ENCODE data around the gene ELL2.
A peak's percentile ranks its signal among the peaks of the same experiment; 100 is the strongest.

The ELL2 gene

DNA sequence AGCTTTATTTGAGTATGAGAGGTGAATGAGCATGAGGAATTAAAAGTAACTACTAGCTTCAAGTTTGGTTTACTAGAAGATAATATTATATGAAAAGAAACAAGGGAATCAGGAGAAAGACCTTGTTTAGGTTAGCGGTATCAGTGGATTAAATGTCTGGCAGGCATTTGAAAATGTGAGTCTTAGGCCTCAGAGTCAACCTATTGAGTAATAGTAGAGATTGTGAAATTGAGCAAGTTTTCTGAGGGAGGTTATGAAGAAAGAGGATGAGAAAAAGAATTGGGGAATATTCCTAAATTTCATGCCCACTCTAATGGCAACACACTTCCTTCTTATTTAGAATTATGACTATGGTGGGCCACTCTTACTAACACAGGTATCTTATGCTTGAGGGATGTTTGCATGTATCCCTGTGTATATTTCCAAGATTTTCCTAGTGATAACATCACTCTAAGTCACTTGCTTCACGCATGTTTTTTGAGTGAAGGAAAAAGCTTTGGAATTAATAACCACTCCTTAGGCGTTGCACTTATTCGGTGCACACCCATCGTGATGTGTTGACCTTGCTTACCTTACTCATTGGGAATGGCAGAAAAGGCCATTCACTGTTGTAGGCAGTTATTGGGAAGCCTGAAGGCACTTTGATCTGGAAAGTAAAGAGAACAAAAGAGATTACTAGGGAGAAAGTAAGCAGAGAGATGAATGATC lies 8.2 kb upstream of the ELL2 start:
- TF ChIP-seq Cebpa-rat (IDR thresholded peaks at IDR 0.05): no peak
- H3K4me3 ChIP-seq: no peak overlapping the region
- H3K36me3 ChIP-seq: no peaks in the 10 kb centered on the region

DNA sequence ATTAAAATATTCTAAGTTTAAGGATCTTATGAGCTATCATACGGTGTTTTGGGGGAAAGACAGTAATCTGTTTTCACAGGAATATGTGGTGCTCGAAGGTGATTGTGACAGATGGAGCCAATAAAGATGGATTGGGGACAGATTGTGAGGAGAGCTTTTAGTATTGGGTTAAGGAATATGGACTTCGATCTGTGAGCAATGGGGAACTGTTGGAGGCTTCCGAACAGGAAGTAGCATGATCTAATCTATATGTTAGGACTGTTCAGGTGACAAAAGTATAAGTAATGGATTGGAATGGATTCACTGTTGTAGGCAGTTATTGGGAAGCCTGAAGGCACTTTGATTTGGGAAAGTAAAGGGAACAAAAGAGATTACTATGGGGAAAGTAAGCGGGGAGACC lies 7.4 kb upstream of the ELL2 start:
- no peaks in the 10 kb centered on the region for H3K27me3 ChIP-seq
- no peak overlapping the region for H3K4me3 ChIP-seq
- no peaks in the 10 kb centered on the region for H3K36me3 ChIP-seq
- TF ChIP-seq Cebpa-rat (IDR thresholded peaks at IDR 0.05): no peak
- H4K20me1 ChIP-seq: no peaks in the 10 kb centered on the region
- H3K4me1 ChIP-seq: no peaks in the 10 kb centered on the region
- no peak overlapping the region for H3K9ac ChIP-seq
- H3K27ac ChIP-seq: no peak overlapping the region
- peaks cover 0 to 35% (median 0%) of the 10 kb centered on the region in 11 experiments; a peak in 3 of 22 replicates for H3K9me3 ChIP-seq (replicated peaks in 1 of 11)
- H3K4me2 ChIP-seq: no peak overlapping the region

More for the DNA sequence above, 8.2 kb upstream of the ELL2 start:
- Histone ChIP-seq H3K27me3 (no peaks in the 10 kb centered on the region), H3K9ac (no peak overlapping the region), H4K20me1 (no peaks in the 10 kb centered on the region), H3K27ac (no peak overlapping the region), H3K9me3 (replicated peaks in 1 of 11) (peaks cover 0 to 35% (median 0%) of the 10 kb centered on the region in 11 experiments; a peak in 3 of 22 replicates), H3K4me2 (no peak overlapping the region), H3K4me1 (no peaks in the 10 kb centered on the region)

DNA sequence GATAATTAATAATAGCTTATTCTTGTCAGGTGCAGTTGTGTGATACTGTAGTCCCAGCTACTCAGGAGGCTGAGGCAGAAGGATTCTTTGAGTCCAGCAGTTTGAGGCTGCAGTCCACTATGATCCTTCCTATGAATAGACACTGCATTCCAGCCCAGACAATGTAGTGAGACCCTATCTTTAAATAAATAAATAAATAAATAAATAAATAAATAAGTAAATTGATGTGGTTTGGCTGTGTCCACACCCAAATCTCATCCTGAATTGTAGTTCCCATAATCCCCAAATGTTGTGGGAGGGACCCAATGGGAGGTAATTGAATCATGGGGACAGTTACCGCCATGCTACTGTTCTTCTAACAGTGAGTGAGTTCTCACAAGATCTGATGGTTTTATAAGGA lies 5.6 kb upstream of the ELL2 start:
- no peaks in the 10 kb centered on the region for H3K36me3 ChIP-seq
- H3K9me3 ChIP-seq (replicated peaks in 1 of 11): peaks cover 0 to 29% (median 0%) of the 10 kb centered on the region in 11 experiments; a peak in 3 of 22 replicates
- H4K20me1 ChIP-seq: no peaks in the 10 kb centered on the region
- no peak overlapping the region for H3K27ac ChIP-seq
- no peaks in the 10 kb centered on the region for H3K27me3 ChIP-seq
- H3K9ac ChIP-seq: no peak overlapping the region
- TF ChIP-seq Cebpa-rat (IDR thresholded peaks at IDR 0.05): no peak
- no peak overlapping the region for H3K4me2 ChIP-seq
- no peak overlapping the region for H3K4me3 ChIP-seq
- H3K4me1 ChIP-seq: peaks cover 0 to 7% (median under 1%) of the 10 kb centered on the region in 10 experiments; a peak in 6 of 20 replicates

DNA sequence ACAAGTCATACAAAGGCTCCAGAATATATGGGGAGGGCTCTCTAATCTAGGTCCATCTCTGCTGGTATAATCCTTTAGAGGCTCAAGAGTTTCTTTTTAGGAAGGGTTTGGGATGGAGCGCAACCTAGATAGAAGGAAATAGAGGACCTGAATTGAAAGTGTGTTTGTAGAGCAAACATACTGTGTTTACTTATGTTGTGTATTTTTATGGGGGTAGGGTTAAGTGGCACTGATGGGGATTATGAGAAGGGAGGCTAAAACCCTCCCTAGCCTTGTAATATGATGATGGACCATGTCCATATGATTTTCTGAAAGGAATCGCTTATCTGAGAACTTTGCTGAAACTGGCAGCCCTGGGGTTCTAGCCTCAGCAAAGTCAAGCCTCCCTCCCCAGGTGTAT lies 4.4 kb upstream of the ELL2 start:
- no peak for TF ChIP-seq Cebpa-rat (IDR thresholded peaks at IDR 0.05)
- Histone ChIP-seq H4K20me1 (peaks cover 0 to 5% (median under 1%) of the 10 kb centered on the region in 11 experiments; a peak in 11 of 22 replicates), H3K9ac (no peak overlapping the region), H3K27ac (no peak overlapping the region), H3K27me3 (peaks cover 0 to 2% (median 0%) of the 10 kb centered on the region in 11 experiments; a peak in 4 of 22 replicates), H3K4me1 (peaks cover 0 to 9% (median 2%) of the 10 kb centered on the region in 10 experiments; a peak in 7 of 20 replicates), H3K4me2 (no peak overlapping the region), H3K4me3 (no peak overlapping the region), H3K9me3 (replicated peaks in 1 of 11) (peaks cover 0 to 21% (median 0%) of the 10 kb centered on the region in 11 experiments; a peak in 3 of 22 replicates), H3K36me3 (no peaks in the 10 kb centered on the region)

DNA sequence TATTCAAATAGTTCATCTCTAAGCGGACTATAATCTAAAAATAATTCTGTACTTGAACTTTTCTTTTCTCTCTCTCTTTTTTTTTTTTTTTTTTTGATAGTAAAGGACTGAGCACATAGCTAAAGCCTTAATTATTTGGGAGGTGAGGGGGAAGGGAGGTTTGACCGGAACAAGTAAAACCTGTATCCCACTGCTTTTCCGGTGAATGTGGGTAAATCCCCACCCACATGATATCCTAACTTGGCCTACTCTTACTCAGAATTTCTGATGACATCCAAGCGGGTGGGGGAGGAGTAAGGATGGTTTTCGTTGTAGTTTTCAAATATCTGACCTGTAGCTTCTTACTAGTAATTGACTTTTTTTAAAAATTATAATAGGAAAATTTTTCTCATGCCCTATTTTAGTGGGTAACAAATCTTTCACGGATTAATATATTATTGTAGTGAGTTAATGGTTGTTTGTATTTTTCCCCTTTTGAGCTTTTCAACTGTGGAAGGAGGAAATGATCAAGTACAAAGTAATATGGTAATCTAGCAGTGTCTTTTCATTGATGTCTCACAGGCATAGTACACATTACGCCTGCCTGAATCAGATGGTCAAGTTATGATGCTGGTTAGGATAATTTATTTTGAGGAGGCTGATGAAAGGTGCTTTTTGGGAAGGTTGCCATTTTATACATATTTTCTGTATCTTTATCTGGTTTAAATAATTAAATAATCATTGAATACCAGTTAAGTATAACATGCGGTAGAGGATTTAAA lies 2.2 kb upstream of the ELL2 start:
- peaks cover 0 to 6% (median 0%) of the 10 kb centered on the region in 11 experiments; a peak in 2 of 22 replicates for H3K9me3 ChIP-seq (replicated peaks in 1 of 11)
- H3K27ac ChIP-seq: no peak overlapping the region
- peaks cover 9 to 25% (median 17%) of the 10 kb centered on the region in 10 experiments; a peak in 18 of 20 replicates for H3K4me1 ChIP-seq
- H3K36me3 ChIP-seq: peaks cover 0 to 8% (median 0%) of the 10 kb centered on the region in 11 experiments; a peak in 3 of 22 replicates
- H4K20me1 ChIP-seq: peaks cover 21 to 27% (median 22%) of the 10 kb centered on the region in 11 experiments
- no peak overlapping the region for H3K4me2 ChIP-seq
- peaks cover 0 to 23% (median 20%) of the 10 kb centered on the region in 11 experiments; a peak in 15 of 22 replicates for H3K27me3 ChIP-seq
- no peak overlapping the region for H3K9ac ChIP-seq
- no peak for TF ChIP-seq Cebpa-rat (IDR thresholded peaks at IDR 0.05)
- H3K4me3 ChIP-seq: no peak overlapping the region

DNA sequence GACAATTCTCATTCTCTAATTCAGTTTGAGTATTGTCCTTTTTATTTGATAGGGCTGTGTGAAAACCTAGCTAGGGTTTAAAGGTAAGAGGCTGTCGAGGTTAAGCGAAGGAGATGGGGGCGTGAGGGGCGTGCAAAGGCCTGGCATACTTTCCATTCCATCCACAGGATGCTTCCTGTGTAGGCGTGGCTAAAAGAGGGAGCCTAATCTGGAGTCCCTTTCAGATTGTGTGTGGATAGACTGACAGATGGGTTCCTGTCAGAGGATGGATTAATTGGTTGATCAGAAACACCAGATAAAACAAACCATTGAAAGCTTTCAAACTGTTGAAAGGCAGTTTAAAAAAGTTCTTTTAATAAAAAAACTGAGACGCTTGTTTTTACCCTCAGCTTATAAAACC lies 1.1 kb upstream of the ELL2 start:
- H3K9ac ChIP-seq: no peak overlapping the region
- H3K27ac ChIP-seq: no peak overlapping the region; a peak in 1 of 22 replicates
- TF ChIP-seq Cebpa-rat (IDR thresholded peaks at IDR 0.05): no peak
- peaks cover 0 to 18% (median 0%) of the 10 kb centered on the region in 11 experiments; a peak in 5 of 22 replicates for H3K36me3 ChIP-seq
- peak overlapping the region in 8 of 11 experiments; percentile 63 to 97 (median 86); a peak in 14 of 22 replicates for H3K4me2 ChIP-seq
- peaks cover 9 to 36% (median 24%) of the 10 kb centered on the region in 10 experiments; a peak in 18 of 20 replicates for H3K4me1 ChIP-seq
- H3K27me3 ChIP-seq: peaks cover 0 to 29% (median 20%) of the 10 kb centered on the region in 11 experiments; a peak in 15 of 22 replicates
- H4K20me1 ChIP-seq: peaks cover 32 to 37% (median 33%) of the 10 kb centered on the region in 11 experiments
- H3K4me3 ChIP-seq: 0 out of 20 replicates have a peak overlapping the region, but pooled peaks of 1 of the 10 experiments have one; percentile 88
- no peaks in the 10 kb centered on the region for H3K9me3 ChIP-seq (replicated peaks in 1 of 11)

DNA sequence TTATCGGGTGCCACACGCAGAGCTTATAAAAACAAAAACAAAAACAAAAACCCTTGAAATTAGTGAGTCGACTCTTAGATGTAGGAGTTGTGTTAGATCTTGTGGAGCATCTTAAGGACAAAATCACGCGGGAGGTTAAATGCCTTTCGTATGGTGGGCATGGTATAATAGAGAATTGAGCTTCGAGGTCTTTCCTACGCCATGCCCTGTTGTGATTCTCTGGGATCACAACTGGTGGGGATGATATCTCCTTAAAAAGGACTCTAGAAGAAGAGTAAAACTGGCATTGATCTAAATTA lies 773 bp upstream of the ELL2 start:
- H3K9me3 ChIP-seq (replicated peaks in 1 of 11): no peaks in the 10 kb centered on the region
- H3K4me3 ChIP-seq: peak overlapping the region; percentile 77 to 95 (median 90); a peak in 19 of 20 replicates
- H3K9ac ChIP-seq: peak overlapping the region in 9 of 11 experiments; percentile 40 to 98 (median 94); a peak in 12 of 22 replicates
- peaks cover 9 to 39% (median 27%) of the 10 kb centered on the region in 10 experiments; a peak in 18 of 20 replicates for H3K4me1 ChIP-seq
- peaks cover 0 to 18% (median 0%) of the 10 kb centered on the region in 11 experiments; a peak in 5 of 22 replicates for H3K36me3 ChIP-seq
- TF ChIP-seq Cebpa-rat (IDR thresholded peaks at IDR 0.05): no peak
- H3K27me3 ChIP-seq: peaks cover 0 to 29% (median 20%) of the 10 kb centered on the region in 11 experiments; a peak in 15 of 22 replicates
- H4K20me1 ChIP-seq: peaks cover 33 to 41% (median 36%) of the 10 kb centered on the region in 11 experiments
- peak overlapping the region in 5 of 11 experiments; percentile 49 to 98 (median 96); a peak in 5 of 22 replicates for H3K27ac ChIP-seq
- peak overlapping the region; percentile 63 to 97 (median 85) for H3K4me2 ChIP-seq

DNA sequence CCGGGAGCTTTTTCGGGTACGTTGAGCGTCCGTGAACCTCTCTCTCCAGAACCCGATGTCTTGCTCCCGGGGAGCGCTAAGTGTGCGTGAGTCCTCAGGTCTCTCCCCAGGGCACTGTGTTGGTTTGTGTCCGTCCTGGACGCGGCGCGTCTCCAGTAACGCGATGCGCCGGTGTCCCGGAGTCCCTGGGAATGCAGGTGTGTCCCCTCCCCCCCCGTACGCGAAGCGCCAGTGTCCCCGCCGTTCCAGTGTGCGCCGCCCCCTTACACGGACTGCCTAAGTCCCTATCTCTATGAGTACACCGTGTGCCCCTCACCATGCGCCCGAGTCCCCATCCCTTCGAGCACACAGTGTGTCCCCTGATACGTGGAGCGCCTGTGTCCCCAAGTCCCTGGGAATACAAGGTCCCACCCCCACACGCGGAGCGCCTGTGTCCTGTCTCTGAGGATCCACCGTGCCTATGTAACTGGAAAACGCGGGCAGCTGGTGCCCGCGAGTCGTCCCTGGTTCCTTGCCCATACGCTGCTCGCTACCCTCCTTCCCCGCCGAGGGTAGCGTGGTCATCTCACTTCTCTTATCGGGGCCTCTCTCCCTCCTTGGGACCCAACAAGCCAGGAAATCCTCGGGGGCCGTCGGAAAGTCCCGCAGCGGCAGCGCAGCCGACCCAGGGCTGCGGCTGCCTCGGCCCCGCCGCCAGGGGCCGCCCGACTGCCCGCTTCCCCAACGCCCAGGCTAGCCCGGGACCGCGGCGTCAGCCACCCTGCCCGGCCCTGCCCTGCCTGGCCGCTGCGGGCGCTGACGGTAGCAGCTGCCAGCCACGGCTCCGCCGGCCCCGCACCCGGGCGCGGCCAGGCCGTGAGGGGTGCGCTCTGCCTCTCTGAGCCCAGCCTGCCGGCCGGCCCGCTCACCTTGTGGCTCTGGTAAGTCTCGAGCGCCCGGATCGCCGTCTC lies 709 bp downstream of the ELL2 start:
- TF ChIP-seq Cebpa-rat (IDR thresholded peaks at IDR 0.05): no peak
- peaks cover 38 to 53% (median 50%) of the 10 kb centered on the region in 11 experiments for H4K20me1 ChIP-seq
- peaks cover 0 to 29% (median 20%) of the 10 kb centered on the region in 11 experiments; a peak in 15 of 22 replicates for H3K27me3 ChIP-seq
- H3K4me2 ChIP-seq: peak overlapping the region; percentile 85 to 98 (median 95)
- H3K27ac ChIP-seq: peak overlapping the region; percentile 82 to 98 (median 89)
- H3K36me3 ChIP-seq: peaks cover 0 to 18% (median 0%) of the 10 kb centered on the region in 11 experiments; a peak in 5 of 22 replicates
- H3K9me3 ChIP-seq (replicated peaks in 1 of 11): no peaks in the 10 kb centered on the region
- H3K9ac ChIP-seq: peak overlapping the region; percentile 88 to 98 (median 93)
- peak overlapping the region; percentile 77 to 95 (median 90) for H3K4me3 ChIP-seq
- peaks cover 9 to 51% (median 36%) of the 10 kb centered on the region in 10 experiments; a peak in 18 of 20 replicates for H3K4me1 ChIP-seq
